HepG2 (cell line): ENCODE measurements around the gene ARL3. TPM values are rescaled to one million over a fixed set of nuclear protein-coding genes. Genes with fewer than 3 reads are reported as not detected.

Experiments
- CBX2 ChIP-seq, 2 experiments: fragments of 200-600 bp in 1 of 2; sonication (generic); formaldehyde crosslinking in 1 of 2; IDR thresholded peaks; 2 replicates each; pipeline versions ENCODE4 v1.7.0 to v1.8.1; 2018 to 2022; ENCODE audit warnings: low read depth in 2 of 2, low read length in 1 of 2, mild to moderate bottlenecking in 1 of 2, missing genetic modification reagents in 1 of 2
- ETS1 ChIP-seq: sonication (generic); formaldehyde crosslinking; IDR thresholded peaks from 2 replicates; pipeline ENCODE4 v1.4.0; 2020; ENCODE audit warnings: missing genetic modification reagents
- FOXK1 ChIP-seq: sonication (generic); formaldehyde crosslinking; IDR thresholded peaks from 2 replicates; pipeline ENCODE4 v1.4.0; 2020; ENCODE audit warnings: low read depth, missing genetic modification reagents, borderline replicate concordance
- HDAC2 ChIP-seq: sonication (generic); formaldehyde crosslinking; IDR thresholded peaks from 2 replicates; pipeline ENCODE4 v1.4.0; 2020; ENCODE audit warnings: missing genetic modification reagents
- HMGA1 ChIP-seq: sonication (generic); formaldehyde crosslinking; conservative IDR thresholded peaks from 2 replicates; pipeline ENCODE4 v1.4.0; 2020; ENCODE audit warnings: missing genetic modification reagents
- KAT8 ChIP-seq: IDR thresholded peaks from 2 replicates; pipeline ENCODE4 v1.6.1; 2016; ENCODE audit warnings: missing genetic modification reagents, missing compliant biosample characterization
- MED8 ChIP-seq: sonication (generic); formaldehyde crosslinking; IDR thresholded peaks from 2 replicates; pipeline ENCODE4 v1.8.1; 2023; ENCODE audit warnings: mild to moderate bottlenecking, missing genetic modification reagents; ENCODE audit not compliant: insufficient replicate concordance
- NR0B2 ChIP-seq: sonication (generic); formaldehyde crosslinking; IDR thresholded peaks from 2 replicates; pipeline ENCODE4 v1.4.0; 2020; ENCODE audit warnings: mild to moderate bottlenecking, missing genetic modification reagents
- NRL ChIP-seq: sonication (generic); formaldehyde crosslinking; IDR thresholded peaks from 2 replicates; pipeline ENCODE4 v1.5.0; 2020; ENCODE audit warnings: missing genetic modification reagents, mild to moderate bottlenecking, moderate library complexity, borderline replicate concordance
- RBAK ChIP-seq: sonication (generic); formaldehyde crosslinking; IDR thresholded peaks from 2 replicates; pipeline ENCODE4 v1.5.1; 2020; ENCODE audit warnings: mild to moderate bottlenecking, missing genetic modification reagents
- RELA ChIP-seq: sonication (generic); formaldehyde crosslinking; IDR thresholded peaks from 2 replicates; pipeline ENCODE4 v1.4.0; 2020; ENCODE audit warnings: missing genetic modification reagents
- XRCC5 ChIP-seq: fragments of 200-400 bp; formaldehyde crosslinking; optimal IDR thresholded peaks from 2 replicates; pipeline ENCODE3; 2017; ENCODE audit warnings: mild to moderate bottlenecking, low read length
- ZFP82 ChIP-seq: sonication (generic); formaldehyde crosslinking; IDR thresholded peaks from 2 replicates; pipeline ENCODE4 v1.5.1; 2020; ENCODE audit warnings: mild to moderate bottlenecking, missing genetic modification reagents, borderline replicate concordance
- ZMYM2 ChIP-seq: sonication (generic); formaldehyde crosslinking; IDR thresholded peaks from 2 replicates; pipeline ENCODE4 v1.8.0; 2022; ENCODE audit warnings: mild to moderate bottlenecking, missing genetic modification reagents
- ZNF20 ChIP-seq: sonication (generic); formaldehyde crosslinking; IDR thresholded peaks from 2 replicates; pipeline ENCODE4 v1.4.0; 2020; ENCODE audit warnings: mild to moderate bottlenecking, moderate library complexity, missing genetic modification reagents
- ZNF235 ChIP-seq: sonication (generic); formaldehyde crosslinking; IDR thresholded peaks from 2 replicates; pipeline ENCODE4 v1.8.1; 2023; ENCODE audit warnings: mild to moderate bottlenecking, missing genetic modification reagents, borderline replicate concordance
- ZNF326 ChIP-seq: sonication (generic); formaldehyde crosslinking; IDR thresholded peaks from 2 replicates; pipeline ENCODE4 v1.4.0; 2020; ENCODE audit warnings: missing genetic modification reagents, borderline replicate concordance
- ZNF354B ChIP-seq: sonication (generic); formaldehyde crosslinking; IDR thresholded peaks from 2 replicates; pipeline ENCODE4 v1.8.0; 2022; ENCODE audit warnings: mild to moderate bottlenecking, missing genetic modification reagents
- ZNF772 ChIP-seq: sonication (generic); formaldehyde crosslinking; IDR thresholded peaks from 2 replicates; pipeline ENCODE4 v1.5.0; 2020; ENCODE audit warnings: mild to moderate bottlenecking, missing genetic modification reagents
- ZNF788 ChIP-seq: sonication (generic); formaldehyde crosslinking; IDR thresholded peaks from 2 replicates; pipeline ENCODE4 v1.5.0; 2020; ENCODE audit warnings: mild to moderate bottlenecking, missing genetic modification reagents, borderline replicate concordance
- polyA plus RNA-seq, 8 experiments: library from polyadenylated mRNA; depleted of rRNA in 3 of 8; stranded (reverse) in 7 of 8; unstranded in 1 of 8; fragments of >200 nt; fragmentation: Illumina TruSeq in 4 of 8; extraction: Trizol in 4 of 8; gene quantifications; 2 replicates each; pipeline versions ENCODE4 v1.2.1 to v1.2.3, GENCODE V29; 2011 to 2016; ENCODE audit warnings: low read depth in 4 of 8, missing spikeins in 1 of 8, mixed read lengths in 1 of 8; ENCODE audit not compliant: insufficient read depth in 1 of 8
- total RNA-seq, 5 experiments: library from RNA; depleted of rRNA; stranded (reverse); fragments of >200 nt; fragmentation: Illumina TruSeq; extraction: Trizol; gene quantifications; 2 replicates each; pipeline ENCODE4 v1.2.3, GENCODE V29; 2016; ENCODE audit warnings: low read depth in 1 of 5
- TF ChIP-seq, protein P1 (sequence below): sonication (generic); formaldehyde crosslinking; conservative IDR thresholded peaks from 2 replicates; pipeline ENCODE4 v1.8.0; 2022; ENCODE audit warnings: mild to moderate bottlenecking, moderate library complexity, missing genetic modification reagents
- TF ChIP-seq, protein P2 (sequence below): conservative IDR thresholded peaks from 2 replicates; pipeline ENCODE4 v1.6.1; 2018; ENCODE audit warnings: missing genetic modification reagents
- TF ChIP-seq, protein P3 (sequence below): IDR thresholded peaks from 2 replicates; pipeline ENCODE4 v1.6.1; 2018; ENCODE audit warnings: missing genetic modification reagents, mild to moderate bottlenecking, missing compliant biosample characterization

Gene ARL3
- total and polyA plus RNA-seq, 2 of the 13 experiments (the other 11 are each of a cell fraction or from before 2014, with no cell fraction given): 5.2 to 6.6 TPM

DNA sequence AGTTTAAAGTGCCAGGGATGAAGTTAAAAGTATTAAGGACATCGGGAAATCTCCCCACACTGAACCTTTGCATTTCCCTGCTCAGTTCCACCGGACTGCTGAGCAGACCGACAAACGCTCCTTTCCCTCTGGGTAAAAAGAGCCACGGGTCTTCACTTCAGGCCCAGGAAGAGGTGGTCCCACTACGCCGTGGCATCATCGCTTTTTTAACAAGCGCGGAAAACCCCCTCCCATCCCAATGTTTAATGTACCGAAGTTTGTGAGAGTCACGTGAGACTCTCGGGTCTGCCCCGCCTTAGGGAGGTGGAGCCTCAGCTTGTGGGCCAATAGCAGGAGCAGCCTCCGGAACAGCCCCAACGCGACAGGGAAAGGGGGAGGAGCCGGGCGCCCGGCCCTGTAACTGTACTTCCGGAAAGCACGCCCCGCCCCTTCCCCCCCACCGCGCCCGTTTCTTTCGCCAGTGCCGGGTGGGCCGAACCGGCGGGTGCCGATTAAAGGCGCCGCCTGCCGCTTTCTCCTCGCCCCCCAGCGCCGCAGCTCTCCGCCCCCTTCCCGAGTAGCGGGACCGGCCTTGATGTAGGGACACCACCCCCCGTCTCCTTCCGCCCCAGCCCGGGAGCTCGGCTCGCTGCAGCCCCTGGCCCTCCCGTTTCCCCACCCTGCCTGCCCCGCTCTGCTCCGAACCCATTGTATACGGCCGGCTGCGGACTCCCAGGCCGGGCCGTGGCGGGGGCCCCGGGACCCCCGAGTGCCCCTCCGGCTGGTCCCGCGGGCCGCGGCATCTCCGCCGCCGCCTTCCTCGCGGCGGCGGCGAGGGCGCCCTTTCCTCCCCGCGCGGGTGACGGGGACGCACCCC lies 72.1 kb downstream of the ARL3 start (continued):
- TF ChIP-seq NR0B2 (0 out of 2 replicates have a peak, but pooled peaks have one; percentile 48), ZNF235 (CRISPR knock-in tag) (0 out of 2 replicates have a peak, but pooled peaks have one; percentile 76), ZMYM2 (CRISPR knock-in tag) (no peak), RBAK (CRISPR knock-in tag) (no peak), CBX2 (IDR thresholded peaks at IDR 0.05; ENCODE audit: low read depth, low read length) (no peak), CBX2 (CRISPR knock-in tag; IDR thresholded peaks at IDR 0.05; ENCODE audit: low read depth) (no peak), ZNF772 (CRISPR knock-in tag) (peak; percentile 75), HMGA1 (CRISPR knock-in tag) (no peak), ZNF326 (CRISPR knock-in tag) (no peak), KAT8 (CRISPR knock-in tag) (peak; percentile 34; the same call in 1 of the 2 replicates), ZNF354B (CRISPR knock-in tag) (no peak), HDAC2 (CRISPR knock-in tag) (no peak), FOXK1 (CRISPR knock-in tag) (peak; percentile 54; the same call in 1 of the 2 replicates), RELA (CRISPR knock-in tag) (no peak), ZNF788 (CRISPR knock-in tag) (peak; percentile 59; the same call in 1 of the 2 replicates), MED8 (CRISPR knock-in tag) (peak; percentile 45), NRL (peak; percentile 55; the same call in 1 of the 2 replicates), ZNF20 (CRISPR knock-in tag) (no peak), XRCC5 (no peak), ZFP82 (CRISPR knock-in tag) (no peak), ETS1 (no peak)
- TF ChIP-seq, protein P1, sequence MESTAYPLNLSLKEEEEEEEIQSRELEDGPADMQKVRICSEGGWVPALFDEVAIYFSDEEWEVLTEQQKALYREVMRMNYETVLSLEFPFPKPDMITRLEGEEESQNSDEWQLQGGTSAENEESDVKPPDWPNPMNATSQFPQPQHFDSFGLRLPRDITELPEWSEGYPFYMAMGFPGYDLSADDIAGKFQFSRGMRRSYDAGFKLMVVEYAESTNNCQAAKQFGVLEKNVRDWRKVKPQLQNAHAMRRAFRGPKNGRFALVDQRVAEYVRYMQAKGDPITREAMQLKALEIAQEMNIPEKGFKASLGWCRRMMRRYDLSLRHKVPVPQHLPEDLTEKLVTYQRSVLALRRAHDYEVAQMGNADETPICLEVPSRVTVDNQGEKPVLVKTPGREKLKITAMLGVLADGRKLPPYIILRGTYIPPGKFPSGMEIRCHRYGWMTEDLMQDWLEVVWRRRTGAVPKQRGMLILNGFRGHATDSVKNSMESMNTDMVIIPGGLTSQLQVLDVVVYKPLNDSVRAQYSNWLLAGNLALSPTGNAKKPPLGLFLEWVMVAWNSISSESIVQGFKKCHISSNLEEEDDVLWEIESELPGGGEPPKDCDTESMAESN (CRISPR knock-in tag): no peak
- TF ChIP-seq, protein P2, sequence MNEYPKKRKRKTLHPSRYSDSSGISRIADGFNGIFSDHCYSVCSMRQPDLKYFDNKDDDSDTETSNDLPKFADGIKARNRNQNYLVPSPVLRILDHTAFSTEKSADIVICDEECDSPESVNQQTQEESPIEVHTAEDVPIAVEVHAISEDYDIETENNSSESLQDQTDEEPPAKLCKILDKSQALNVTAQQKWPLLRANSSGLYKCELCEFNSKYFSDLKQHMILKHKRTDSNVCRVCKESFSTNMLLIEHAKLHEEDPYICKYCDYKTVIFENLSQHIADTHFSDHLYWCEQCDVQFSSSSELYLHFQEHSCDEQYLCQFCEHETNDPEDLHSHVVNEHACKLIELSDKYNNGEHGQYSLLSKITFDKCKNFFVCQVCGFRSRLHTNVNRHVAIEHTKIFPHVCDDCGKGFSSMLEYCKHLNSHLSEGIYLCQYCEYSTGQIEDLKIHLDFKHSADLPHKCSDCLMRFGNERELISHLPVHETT: peak; percentile 99
- TF ChIP-seq, protein P3, sequence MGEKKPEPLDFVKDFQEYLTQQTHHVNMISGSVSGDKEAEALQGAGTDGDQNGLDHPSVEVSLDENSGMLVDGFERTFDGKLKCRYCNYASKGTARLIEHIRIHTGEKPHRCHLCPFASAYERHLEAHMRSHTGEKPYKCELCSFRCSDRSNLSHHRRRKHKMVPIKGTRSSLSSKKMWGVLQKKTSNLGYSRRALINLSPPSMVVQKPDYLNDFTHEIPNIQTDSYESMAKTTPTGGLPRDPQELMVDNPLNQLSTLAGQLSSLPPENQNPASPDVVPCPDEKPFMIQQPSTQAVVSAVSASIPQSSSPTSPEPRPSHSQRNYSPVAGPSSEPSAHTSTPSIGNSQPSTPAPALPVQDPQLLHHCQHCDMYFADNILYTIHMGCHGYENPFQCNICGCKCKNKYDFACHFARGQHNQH (CRISPR knock-in tag): peak; percentile 50; the same call in 1 of the 2 replicates
